ENCODE data around the gene MIEF1. TPM values are rescaled to one million over a fixed set of nuclear protein-coding genes. Genes with fewer than 3 reads are reported as not detected.

Gene MIEF1
- total RNA-seq, 2 experiments from 2014 or later: 19.8 to 20.4 TPM

GRCh38 chr22:39547587-39547947, 45.5 kb downstream of the MIEF1 start:
- no peak for DNase-seq
- Histone ChIP-seq H3K27ac (ENCODE audit: low read depth in 1 of 2, low read length in 2 of 2) (no peak overlapping the region), H3K4me1 (ENCODE audit: insufficient read depth, low read length) (peaks cover 12% of the 10 kb centered on the region), H3K4me3 (ENCODE audit: low read length) (no peak overlapping the region), H3K27me3 (ENCODE audit: control insufficient read depth in 1 of 2, insufficient read depth in 2 of 2, low read length in 2 of 2) (peaks cover 9 to 24% of the 10 kb centered on the region in 2 experiments), H3K9me3 (ENCODE audit: control insufficient read depth in 1 of 2, insufficient read depth in 1 of 2, low read length in 2 of 2) (peaks cover 0 to 17% of the 10 kb centered on the region in 2 experiments), H3K36me3 (ENCODE audit: insufficient read depth, low read length) (no peaks in the 10 kb centered on the region)
- Mint-ChIP-seq H3K4me3 (no peak overlapping the region), H3K4me1 (ENCODE audit: low read depth) (peaks cover 13% of the 10 kb centered on the region), H3K27ac (no peak overlapping the region), H3K27me3 (peaks cover 44% of the 10 kb centered on the region), H3K9me3 (no peaks in the 10 kb centered on the region), H3K36me3 (ENCODE audit: low read depth) (no peaks in the 10 kb centered on the region)
- intact Hi-C loops (cut with DNase I, micrococcal nuclease): no loop called here
- no peak for TF ChIP-seq CTCF (IDR thresholded peaks at IDR 0.05)
- CTCF ChIA-PET: no interaction called here
- no peak for ATAC-seq (ENCODE audit: poor library complexity)
- POLR2A ChIA-PET: no interaction called here

GRCh38 chr22:39553429-39553828, 51.3 kb downstream of the MIEF1 start:
- ChIA-PET CTCF (no interaction called here), POLR2A (no interaction called here)
- peaks cover 14% of the 10 kb centered on the region for H3K4me1 ChIP-seq (ENCODE audit: insufficient read depth, low read length)
- no peak for ATAC-seq (ENCODE audit: poor library complexity)
- Mint-ChIP-seq H3K4me3 (no peak overlapping the region), H3K9me3 (no peaks in the 10 kb centered on the region), H3K27me3 (peaks cover 41% of the 10 kb centered on the region), H3K36me3 (ENCODE audit: low read depth) (no peaks in the 10 kb centered on the region), H3K27ac (no peak overlapping the region), H3K4me1 (ENCODE audit: low read depth) (no peaks in the 10 kb centered on the region)
- H3K4me3 ChIP-seq (ENCODE audit: low read length): no peak overlapping the region
- no peak for DNase-seq
- peaks cover 27 to 36% of the 10 kb centered on the region in 2 experiments for H3K27me3 ChIP-seq (ENCODE audit: control insufficient read depth in 1 of 2, insufficient read depth in 2 of 2, low read length in 2 of 2)
- intact Hi-C loops (cut with DNase I, micrococcal nuclease): no loop called here
- H3K36me3 ChIP-seq (ENCODE audit: insufficient read depth, low read length): no peaks in the 10 kb centered on the region
- no peak overlapping the region for H3K27ac ChIP-seq (ENCODE audit: low read depth in 1 of 2, low read length in 2 of 2)
- peaks cover 0 to 11% of the 10 kb centered on the region in 2 experiments for H3K9me3 ChIP-seq (ENCODE audit: control insufficient read depth in 1 of 2, insufficient read depth in 1 of 2, low read length in 2 of 2)
- no peak for TF ChIP-seq CTCF (IDR thresholded peaks at IDR 0.05)

DNA sequence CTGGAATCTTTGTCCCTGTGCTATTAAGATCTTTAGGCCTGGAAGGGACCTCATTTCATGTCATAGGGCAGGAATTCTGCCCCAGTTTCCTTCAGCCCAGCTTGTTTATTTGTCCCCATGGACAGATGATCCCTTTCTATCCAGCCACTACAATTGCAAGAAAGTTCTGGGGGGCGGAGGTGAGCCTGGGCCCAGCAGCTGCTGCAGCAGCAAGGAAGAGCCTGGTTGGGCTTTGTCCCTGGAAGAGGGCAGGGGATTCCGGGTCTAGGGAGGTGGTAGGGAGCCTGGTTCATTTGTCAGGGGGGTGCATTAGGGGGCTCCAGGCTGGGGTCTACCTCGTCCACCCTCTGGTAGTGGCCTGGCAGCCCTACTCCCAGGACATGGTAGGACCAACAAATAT, 52.1 kb downstream of the MIEF1 start:
- no peaks in the 10 kb centered on the region for H3K9me3 Mint-ChIP-seq
- Histone ChIP-seq H3K27ac (ENCODE audit: low read depth in 1 of 2, low read length in 2 of 2) (no peak overlapping the region), H3K36me3 (ENCODE audit: insufficient read depth, low read length) (no peaks in the 10 kb centered on the region), H3K4me3 (ENCODE audit: low read length) (no peak overlapping the region), H3K9me3 (ENCODE audit: control insufficient read depth in 1 of 2, insufficient read depth in 1 of 2, low read length in 2 of 2) (peaks cover 0 to 11% of the 10 kb centered on the region in 2 experiments), H3K27me3 (ENCODE audit: control insufficient read depth in 1 of 2, insufficient read depth in 2 of 2, low read length in 2 of 2) (peaks cover 33 to 38% of the 10 kb centered on the region in 2 experiments), H3K4me1 (ENCODE audit: insufficient read depth, low read length) (peaks cover 15% of the 10 kb centered on the region)
- no peaks in the 10 kb centered on the region for H3K4me1 Mint-ChIP-seq (ENCODE audit: low read depth)
- no peak overlapping the region for H3K27ac Mint-ChIP-seq
- no peak for TF ChIP-seq CTCF (IDR thresholded peaks at IDR 0.05)
- peaks cover 41% of the 10 kb centered on the region for H3K27me3 Mint-ChIP-seq
- DNase-seq (no peak), ATAC-seq (ENCODE audit: poor library complexity) (no peak)
- ChIA-PET POLR2A (no interaction called here), CTCF (no interaction called here)
- no peak overlapping the region for H3K4me3 Mint-ChIP-seq
- no peaks in the 10 kb centered on the region for H3K36me3 Mint-ChIP-seq (ENCODE audit: low read depth)
- intact Hi-C loops (cut with DNase I, micrococcal nuclease): no loop called here
